Erythroblast (primary cell): Measurements from ENCODE around the gene POLDIP3.
A peak's percentile ranks its signal among the peaks of the same experiment; 100 is the strongest.
"Not testable (repeated sequence)": the region's sequence is repeated elsewhere in the genome, so short reads cannot be mapped to it uniquely, and the experiment has no call there.

Experiments
- DNase-seq, 2 experiments: peaks; one replicate each; lab custom pipeline; 2025; lab: John Stamatoyannopoulos, UW
- GATA1 ChIP-seq: IDR thresholded peaks from 2 replicates; pipeline ENCODE4 v1.6.1; 2011; ENCODE audit warnings: low read depth, mild to moderate bottlenecking, control low read depth, low read length, moderate library complexity
- POLR2A ChIP-seq: IDR thresholded peaks from 2 replicates; pipeline ENCODE4 v1.6.1; 2011; ENCODE audit warnings: mild to moderate bottlenecking, low read length

POLDIP3 gene

DNA sequence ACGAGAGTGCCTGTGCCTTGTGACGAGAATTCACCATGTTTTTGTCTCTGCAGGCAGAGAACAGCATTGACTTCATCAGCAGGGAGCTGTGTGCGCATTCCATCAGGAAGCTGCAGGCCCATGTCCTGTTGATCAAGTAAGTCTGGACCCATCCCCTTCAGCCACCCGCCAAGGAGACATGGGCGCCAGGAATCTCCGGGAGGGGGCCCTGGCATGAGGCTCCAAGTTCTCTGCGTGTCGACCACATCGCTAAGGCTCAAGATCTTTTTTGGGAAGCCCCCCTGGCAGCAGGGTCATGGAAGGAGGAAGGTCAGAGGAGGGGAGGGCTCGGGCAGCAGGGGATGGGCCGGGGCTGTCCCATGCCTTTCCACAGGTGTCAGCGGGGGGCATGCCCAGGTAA lies 43.6 kb downstream of the POLDIP3 start:
- peak; percentile 4 for TF ChIP-seq POLR2A
- DNase-seq: not testable (repeated sequence)

DNA sequence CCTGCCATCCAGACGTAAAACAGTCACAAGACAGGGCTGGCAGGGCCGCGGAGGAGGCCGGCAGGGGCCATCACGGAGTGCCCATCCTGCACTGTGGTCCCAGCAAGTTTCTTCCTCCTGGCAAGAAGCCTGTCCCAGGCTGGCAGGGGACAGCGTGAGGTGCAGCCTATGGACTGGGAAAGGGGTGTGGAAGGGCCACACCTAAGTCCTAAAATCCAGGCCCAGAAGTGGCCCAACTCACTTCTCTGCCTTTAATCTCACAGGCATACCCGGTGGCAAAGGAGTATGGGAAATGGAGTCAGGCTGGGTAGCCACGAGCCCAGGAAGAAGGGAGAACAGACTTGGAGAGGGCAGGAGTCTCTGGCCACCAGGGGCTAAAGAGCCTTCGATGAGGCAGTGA lies 44.1 kb downstream of the POLDIP3 start:
- DNase-seq: not testable (repeated sequence)

DNA sequence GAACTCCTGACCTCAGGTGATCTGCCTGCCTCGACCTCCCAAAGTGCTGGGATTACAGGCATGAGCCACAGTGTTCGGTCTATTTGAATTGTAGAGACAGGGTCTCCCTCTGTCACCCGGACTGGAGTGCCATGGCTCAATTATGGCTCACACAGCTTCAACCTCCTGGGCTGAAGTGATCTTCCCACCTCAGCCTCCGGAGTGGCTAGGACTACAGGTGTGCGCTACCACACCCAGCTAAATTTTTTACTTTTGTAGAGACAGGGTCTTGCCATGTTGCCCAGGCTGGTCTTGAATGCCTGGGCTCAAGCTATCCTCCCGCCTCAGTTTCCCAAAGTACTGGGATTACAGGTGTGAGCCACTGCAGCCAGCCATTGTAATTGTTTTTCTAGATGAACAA lies 46.7 kb downstream of the POLDIP3 start:
- DNase-seq: not testable (repeated sequence)

More for the DNA sequence above, 44.1 kb downstream of the POLDIP3 start:
- TF ChIP-seq POLR2A: peak; percentile 18

DNA sequence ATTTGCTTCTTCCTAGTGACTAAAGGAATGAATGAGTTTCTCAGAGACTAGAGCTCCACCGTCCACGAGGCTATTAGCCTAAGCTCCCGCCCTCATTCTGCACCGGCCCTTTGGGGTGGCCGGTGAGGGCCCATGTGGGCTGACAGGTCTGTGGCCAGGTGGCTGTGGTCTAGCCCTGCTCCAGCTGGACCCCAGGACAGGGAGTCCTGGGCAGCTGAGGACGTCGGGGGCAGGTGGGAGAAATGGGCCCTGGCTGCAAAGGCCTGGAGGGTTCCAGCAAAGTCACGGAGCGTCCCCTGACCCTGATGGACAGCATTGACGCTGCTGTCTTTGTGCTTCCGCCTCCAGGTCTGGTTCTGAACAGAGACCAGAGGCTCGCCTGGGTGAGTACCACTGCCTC lies 48.7 kb downstream of the POLDIP3 start:
- no peak for DNase-seq
- TF ChIP-seq GATA1 (no peak), POLR2A (no peak)

DNA sequence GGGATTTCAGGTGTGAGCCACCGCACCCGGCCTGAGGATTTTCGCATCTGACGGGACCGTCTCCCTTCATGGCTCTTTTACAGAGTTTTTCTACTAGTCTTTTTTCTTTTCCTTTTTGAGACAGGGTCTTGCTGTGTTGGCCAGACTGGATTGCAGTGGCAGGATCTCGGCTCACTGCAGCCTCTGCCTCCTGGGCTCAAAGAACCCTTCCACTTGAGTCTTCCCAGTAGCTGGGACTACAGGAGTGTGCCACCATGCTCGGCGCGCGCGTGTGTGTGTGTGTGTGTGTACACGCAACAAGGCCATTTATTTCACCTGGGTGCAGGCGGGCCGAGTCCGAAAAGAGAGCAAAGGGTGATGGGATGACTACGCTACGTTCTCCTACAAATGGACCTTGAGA lies 50.0 kb downstream of the POLDIP3 start:
- TF ChIP-seq POLR2A: no peak
- TF ChIP-seq GATA1: no peak

DNA sequence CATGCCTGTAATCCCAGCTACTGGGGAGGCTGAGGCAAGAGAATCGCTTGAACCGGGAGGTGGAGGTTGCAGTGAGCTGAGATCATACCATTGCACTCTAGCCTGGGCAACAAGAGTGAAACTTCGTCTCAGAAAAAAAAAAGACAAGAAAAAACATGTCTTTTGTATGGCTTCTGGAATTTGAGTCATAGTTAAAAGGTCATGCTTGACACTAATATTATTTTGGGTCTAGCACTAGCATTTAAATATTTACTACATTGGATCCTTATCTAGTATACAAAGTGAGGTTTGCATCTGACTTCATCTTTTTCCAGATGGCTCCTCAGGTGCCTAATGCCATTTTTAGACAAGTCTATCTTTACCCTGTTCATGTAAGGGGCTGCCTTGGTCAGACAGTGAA lies 50.7 kb downstream of the POLDIP3 start:
- DNase-seq: not testable (repeated sequence)

More for the DNA sequence above, 50.0 kb downstream of the POLDIP3 start:
- no peak for DNase-seq

DNA sequence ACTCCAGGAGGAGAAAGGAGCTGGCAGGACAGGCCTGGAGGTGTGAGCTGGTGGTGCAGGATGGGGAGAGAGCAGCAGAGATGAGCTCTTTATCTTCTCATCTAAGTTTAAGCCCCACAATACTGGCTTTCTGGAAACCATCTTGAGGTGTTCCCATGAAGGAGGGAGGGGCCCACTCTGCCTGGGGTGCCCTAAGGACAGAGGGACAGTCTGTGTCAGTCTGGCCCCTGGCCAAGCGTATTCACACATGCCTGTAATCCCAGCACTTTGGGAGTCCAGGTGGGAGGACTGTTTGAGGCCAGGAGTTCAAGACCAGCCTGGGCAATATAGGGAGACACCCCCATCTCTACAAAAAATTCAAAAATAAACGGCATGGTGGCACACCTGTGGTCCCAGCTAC lies 52.0 kb downstream of the POLDIP3 start:
- peak; percentile 14 to 20 for DNase-seq
- TF ChIP-seq POLR2A: no peak
- no peak for TF ChIP-seq GATA1

DNA sequence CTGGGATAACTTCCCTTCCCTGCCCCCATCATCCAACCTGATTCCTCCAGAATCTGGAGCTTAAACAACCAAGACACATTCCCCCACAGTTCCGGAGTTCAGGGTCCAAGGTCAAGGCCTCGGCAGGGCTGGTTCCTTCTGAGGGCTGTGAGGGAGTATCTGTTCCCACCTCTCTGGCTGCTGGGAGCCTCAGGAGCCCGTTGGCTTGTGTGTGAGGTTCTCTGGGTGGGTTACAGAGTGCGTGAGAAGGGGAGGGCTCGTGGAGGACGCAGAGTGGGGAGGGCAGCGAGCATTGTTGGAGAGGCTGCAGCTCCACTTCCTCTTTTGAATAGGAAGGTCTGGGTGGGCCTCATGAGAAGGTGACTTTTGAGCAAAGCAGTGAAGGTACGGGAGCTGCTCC lies 52.4 kb downstream of the POLDIP3 start:
- no peak for TF ChIP-seq GATA1
- TF ChIP-seq POLR2A: no peak

DNA sequence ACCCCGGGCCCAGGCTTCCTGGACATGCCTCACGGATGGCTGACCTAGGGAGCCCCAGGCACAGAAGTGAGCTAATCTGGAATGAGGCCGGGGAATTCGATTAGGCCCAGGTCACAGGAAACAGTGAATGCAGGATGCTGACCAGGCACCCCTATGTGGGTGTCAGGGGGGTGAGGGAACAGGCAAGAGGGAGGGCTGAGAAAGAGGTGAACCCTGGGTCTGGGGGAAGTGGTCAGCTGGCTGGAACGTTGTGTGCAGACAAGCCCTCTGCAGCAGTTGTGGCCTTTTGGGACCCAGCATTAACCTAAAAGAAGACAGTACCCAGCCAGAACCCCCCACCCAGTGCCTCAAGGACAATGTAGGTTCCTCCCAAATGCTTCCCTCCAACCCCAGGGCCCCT lies 52.8 kb downstream of the POLDIP3 start:
- TF ChIP-seq GATA1: no peak
- peak; percentile 6 for TF ChIP-seq POLR2A
- DNase-seq: no peak

More for the DNA sequence above, 52.4 kb downstream of the POLDIP3 start:
- no peak for DNase-seq

DNA sequence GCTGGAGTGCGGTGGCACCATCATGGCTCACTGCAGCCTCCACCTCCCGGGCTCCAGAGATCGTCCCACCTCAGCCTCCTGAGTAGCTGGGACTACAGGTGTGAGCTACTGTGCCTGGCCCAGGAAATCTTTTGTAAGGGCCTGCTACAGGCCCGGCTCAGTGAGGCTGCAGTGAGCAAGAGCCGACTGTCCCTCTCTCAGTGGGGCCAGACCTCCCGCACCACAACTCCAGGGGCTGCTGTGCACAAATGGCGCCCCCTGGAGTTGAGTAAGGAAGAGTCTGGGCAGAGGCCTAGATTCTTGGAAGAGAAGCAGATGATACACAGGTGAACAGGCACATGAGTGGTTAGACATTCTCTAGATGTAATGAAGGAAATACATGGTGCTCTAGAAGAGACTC lies 53.9 kb downstream of the POLDIP3 start:
- DNase-seq: peak; percentile 50 to 54

DNA sequence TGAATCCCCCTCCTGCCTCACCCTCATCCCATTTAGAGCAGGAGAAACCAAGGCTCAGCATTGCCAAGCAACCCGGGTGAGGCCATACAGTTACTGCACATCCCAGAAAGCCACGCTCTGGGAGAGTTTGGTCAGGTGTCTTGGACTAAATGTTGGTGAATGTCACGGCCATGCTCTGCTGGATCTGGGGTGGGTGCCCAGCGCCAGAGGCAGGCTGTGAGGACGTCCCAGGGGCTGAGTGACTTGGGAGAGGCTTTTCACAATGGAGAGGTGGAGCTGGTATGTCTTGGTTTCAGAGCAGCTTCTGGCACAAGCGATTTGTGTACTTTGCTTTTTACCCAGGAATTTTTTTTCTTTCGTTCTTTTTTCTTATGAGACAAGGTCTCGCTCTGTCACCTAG lies 54.3 kb downstream of the POLDIP3 start:
- DNase-seq: no peak
- TF ChIP-seq POLR2A (no peak), GATA1 (no peak)

More for the DNA sequence above, 53.9 kb downstream of the POLDIP3 start:
- TF ChIP-seq POLR2A (no peak), GATA1 (no peak)

DNA sequence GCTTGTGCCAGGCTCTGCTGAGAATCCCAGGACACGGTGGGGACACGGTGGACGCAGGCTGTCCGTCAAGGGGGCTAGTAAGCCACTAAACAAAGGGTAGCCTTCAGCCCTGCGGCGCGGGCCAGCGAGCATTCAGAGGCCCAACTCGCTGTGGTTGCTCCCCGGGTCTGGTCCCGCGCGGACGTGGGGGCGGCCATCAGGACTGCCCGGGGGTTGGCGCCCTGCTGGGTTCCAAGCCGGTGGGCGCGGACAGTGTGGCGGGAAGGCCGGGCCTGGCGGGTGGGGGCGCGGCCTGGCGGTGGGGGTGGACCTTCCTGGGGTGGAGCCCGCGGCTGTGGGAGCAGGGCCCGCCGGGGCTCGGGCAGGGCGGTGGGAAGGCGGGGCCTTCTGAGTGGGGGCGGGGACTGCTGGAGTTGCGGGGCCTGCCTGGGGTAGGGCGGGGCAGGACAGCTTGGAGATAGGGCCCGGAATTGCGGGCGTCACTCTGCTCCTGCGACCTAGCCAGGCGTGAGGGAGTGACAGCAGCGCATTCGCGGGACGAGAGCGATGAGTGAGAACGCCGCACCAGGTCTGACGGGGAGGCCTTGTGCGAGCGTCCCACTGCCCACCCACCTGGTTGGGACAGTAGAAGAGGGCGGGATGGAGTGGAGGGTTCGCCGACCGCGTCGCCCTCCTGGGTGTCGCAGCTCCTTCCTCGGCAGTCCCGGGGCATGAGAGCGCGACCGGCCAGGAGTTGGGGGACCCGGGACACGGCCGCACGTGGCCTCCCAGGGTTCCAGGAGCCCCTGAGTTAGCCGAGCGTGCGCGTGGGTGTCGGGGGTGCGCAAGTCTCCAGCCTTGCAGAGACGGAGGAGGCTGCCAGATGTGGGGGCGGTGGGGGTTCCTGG lies 61.0 kb downstream of the POLDIP3 start, which contains the start of gene SERHL2:
TSS of gene SERHL2 (plus strand) at position 482 of the 887 bp plus-strand sequence. CDS start at position 547, 65 bp downstream.
- TF ChIP-seq GATA1: no peak
- TF ChIP-seq POLR2A: no peak
- DNase-seq: peak; percentile 94 to 96

DNA sequence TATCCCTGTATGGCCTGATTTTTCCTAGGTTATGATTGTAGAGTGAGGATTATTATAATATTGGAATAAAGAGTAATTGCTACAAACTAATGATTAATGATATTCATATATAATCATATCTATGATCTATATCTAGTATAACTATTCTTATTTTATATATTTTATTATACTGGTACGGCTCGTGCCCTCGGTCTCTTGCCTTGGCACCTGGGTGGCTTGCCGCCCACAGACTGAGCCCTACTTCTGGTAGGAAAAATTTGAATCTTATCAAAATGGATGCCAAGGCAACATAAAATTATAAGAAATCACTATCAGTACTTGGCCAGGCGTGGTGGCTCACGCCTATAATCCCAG lies 62.4 kb downstream of the POLDIP3 start:
- DNase-seq: not testable (repeated sequence)

DNA sequence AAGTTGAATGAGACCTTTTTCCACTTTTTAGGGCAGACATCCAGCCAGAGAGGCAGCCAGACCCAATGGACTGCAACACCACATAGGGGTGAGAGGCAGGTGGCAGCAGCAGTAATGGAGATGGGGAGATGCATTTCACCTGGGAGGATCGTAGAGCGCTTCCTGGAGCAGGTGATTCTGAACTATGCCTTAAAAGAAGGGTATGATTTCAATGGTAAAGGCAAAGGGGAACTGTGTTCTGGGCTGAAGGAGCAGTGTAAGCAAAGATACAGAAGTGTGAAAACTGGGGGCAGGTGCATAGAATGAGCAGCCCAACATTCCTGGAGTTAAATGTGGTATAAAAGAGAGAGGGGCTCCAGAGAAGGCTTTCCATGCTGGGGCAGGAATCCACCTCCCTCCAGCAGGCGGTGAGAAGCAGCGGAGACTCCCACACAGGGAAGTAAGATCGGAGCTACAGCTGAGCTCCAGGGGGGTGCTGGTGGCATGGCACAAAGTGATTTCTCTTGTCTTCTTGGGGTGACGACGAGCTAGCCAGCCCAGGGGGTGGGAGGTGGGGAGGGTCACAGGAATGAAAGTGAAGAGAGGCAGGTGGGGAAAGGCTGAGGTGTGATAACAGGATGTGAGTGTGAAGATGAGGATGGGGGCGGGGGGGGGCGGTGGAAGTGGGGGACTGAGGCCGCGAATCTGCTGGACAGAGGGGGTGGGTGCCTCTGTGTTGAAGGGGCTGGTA lies 65.2 kb downstream of the POLDIP3 start:
- TF ChIP-seq GATA1 (no peak), POLR2A (no peak)
- no peak for DNase-seq

DNA sequence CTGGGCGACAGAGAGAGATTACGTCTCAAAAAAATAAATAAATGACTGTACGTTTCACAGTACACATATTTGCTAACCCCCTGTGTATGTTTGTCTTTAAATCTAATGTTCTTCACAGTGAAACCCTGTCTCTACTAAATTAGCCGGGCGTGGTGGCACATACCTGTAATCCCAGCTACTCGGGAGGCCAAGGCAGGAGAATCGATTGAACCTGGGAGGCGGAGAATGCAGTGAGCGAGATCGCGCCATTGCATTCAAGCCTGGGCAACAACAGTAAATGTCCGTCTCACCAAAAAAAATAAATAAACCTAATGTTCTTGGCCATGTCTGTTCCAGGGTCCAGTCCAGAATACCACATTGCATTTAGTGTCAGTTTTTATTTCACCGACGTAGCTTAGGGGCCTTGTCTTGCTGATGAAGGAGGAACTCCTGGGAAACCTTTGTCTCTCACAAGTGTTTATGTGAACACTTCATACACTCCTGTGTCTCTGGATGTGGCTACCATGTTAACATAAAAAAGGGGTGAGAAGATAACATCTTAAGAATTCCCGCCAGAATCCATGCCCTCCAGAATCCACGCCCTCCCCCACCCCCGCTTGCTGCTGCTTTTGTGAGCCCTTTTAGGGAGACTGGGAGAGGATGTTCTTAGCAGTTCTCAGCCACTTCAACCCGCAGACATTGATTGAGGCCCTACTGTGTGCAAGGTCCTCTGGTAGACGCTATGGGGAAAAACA lies 65.9 kb downstream of the POLDIP3 start:
- DNase-seq: no peak
- TF ChIP-seq GATA1: no peak
- TF ChIP-seq POLR2A: no peak

DNA sequence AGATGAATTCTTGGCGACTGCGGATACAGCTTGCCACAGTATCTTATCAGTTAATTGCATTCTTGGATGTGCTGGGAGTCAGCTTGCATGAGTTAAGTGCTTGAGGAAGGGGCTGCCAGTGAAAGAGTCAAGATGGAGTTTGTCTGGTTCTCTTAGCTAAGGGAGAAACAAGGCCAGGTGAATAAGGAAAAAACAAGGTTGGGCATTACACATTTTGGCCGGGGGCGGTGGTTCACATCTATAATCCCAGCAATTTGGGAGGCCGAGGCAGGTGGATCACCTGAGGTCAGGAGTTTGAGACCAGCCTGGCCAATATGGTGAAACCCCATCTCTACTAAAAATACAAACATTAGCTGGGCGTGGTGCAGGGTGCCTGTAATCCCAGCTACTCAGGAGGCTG lies 66.6 kb downstream of the POLDIP3 start:
- DNase-seq: not testable (repeated sequence)
